ENCODE data around the gene C11orf54.

Gene C11orf54

GRCh38 chr11:93813974-93814373 lies 72.5 kb downstream of the C11orf54 start:
- no peaks in the 10 kb centered on the region for H3K9me3 ChIP-seq
- peaks cover 8% of the 10 kb centered on the region for H3K4me1 ChIP-seq
- H3K4me3 ChIP-seq (ENCODE audit: low read depth, low read length), result no peak overlapping the region
- TF ChIP-seq, protein P1, sequence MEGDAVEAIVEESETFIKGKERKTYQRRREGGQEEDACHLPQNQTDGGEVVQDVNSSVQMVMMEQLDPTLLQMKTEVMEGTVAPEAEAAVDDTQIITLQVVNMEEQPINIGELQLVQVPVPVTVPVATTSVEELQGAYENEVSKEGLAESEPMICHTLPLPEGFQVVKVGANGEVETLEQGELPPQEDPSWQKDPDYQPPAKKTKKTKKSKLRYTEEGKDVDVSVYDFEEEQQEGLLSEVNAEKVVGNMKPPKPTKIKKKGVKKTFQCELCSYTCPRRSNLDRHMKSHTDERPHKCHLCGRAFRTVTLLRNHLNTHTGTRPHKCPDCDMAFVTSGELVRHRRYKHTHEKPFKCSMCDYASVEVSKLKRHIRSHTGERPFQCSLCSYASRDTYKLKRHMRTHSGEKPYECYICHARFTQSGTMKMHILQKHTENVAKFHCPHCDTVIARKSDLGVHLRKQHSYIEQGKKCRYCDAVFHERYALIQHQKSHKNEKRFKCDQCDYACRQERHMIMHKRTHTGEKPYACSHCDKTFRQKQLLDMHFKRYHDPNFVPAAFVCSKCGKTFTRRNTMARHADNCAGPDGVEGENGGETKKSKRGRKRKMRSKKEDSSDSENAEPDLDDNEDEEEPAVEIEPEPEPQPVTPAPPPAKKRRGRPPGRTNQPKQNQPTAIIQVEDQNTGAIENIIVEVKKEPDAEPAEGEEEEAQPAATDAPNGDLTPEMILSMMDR (IDR thresholded peaks at IDR 0.05; ENCODE audit: low read depth, low read length), result no peak
- DNase-seq, result no peak
- H3K27me3 ChIP-seq, result no peaks in the 10 kb centered on the region
- peaks cover 60% of the 10 kb centered on the region for H3K36me3 ChIP-seq
